GM23338 (cell line): ENCODE data around the gene AGAP3. TPM values are rescaled to one million over a fixed set of nuclear protein-coding genes. Genes with fewer than 3 reads are reported as not detected.
A peak's percentile ranks its signal among the peaks of the same experiment; 100 is the strongest.

Source experiments
- ATAC-seq: fragments of 200-7000 bp; cut with Tn5 transposase; 3 replicates; pipeline ENCODE4 v1.9.1; 2020
- DNase-seq: peaks from one replicate; pipeline ENCODE4 v3.0.0-alpha.2; 2015; ENCODE audit warnings: low spot score
- H2AFZ ChIP-seq: fragments of 200-600 bp; sonication (generic); 2 replicates; pipeline ENCODE4 v1.8.0; 2016; ENCODE audit warnings: antibody characterized with exemption, mild to moderate bottlenecking, moderate library complexity
- H3F3A ChIP-seq: fragments of 200-600 bp; sonication (generic); replicated peaks from 2 replicates; pipeline ENCODE4 v1.8.0; 2017; ENCODE audit warnings: antibody characterized with exemption, mixed run types, low read depth
- H3K27ac ChIP-seq: fragments of 200-600 bp; sonication (generic); 2 replicates; pipeline ENCODE4 v1.6.1; 2016; ENCODE audit warnings: low read depth
- H3K27me3 ChIP-seq: fragments of 200-600 bp; sonication (generic); 2 replicates; pipeline ENCODE4 v1.8.0; 2016; ENCODE audit warnings: mild to moderate bottlenecking, mixed run types, moderate library complexity; ENCODE audit not compliant: insufficient read depth
- H3K36me3 ChIP-seq: fragments of 200-600 bp; sonication (generic); 2 replicates; pipeline ENCODE4 v1.8.0; 2016; ENCODE audit warnings: mild to moderate bottlenecking; ENCODE audit not compliant: insufficient read depth
- H3K4me1 ChIP-seq: fragments of 200-600 bp; sonication (generic); 2 replicates; pipeline ENCODE4 v1.8.0; 2016; ENCODE audit warnings: mild to moderate bottlenecking, moderate library complexity; ENCODE audit not compliant: insufficient read depth
- H3K4me2 ChIP-seq: fragments of 200-600 bp; sonication (generic); 2 replicates; pipeline ENCODE4 v1.7.1; 2017; ENCODE audit warnings: mixed run types
- H3K4me3 ChIP-seq: fragments of 200-600 bp; sonication (generic); 2 replicates; pipeline ENCODE4 v1.6.1; 2016; ENCODE audit warnings: mixed run types
- H3K79me2 ChIP-seq: fragments of 200-600 bp; sonication (generic); replicated peaks from 2 replicates; pipeline ENCODE4 v1.8.0; 2017; ENCODE audit warnings: mild to moderate bottlenecking; ENCODE audit not compliant: insufficient read depth
- H3K9me2 ChIP-seq: fragments of 200-600 bp; sonication (generic); 2 replicates; pipeline ENCODE4 v1.8.0; 2017; ENCODE audit not compliant: insufficient read depth
- H4K20me1 ChIP-seq: fragments of 200-600 bp; sonication (generic); replicated peaks from 2 replicates; pipeline ENCODE4 v1.8.0; 2017; ENCODE audit warnings: mild to moderate bottlenecking; ENCODE audit not compliant: insufficient read depth
- H3K27ac Mint-ChIP-seq: 2 replicates; pipeline ENCODE4 v1.8.0; 2020; ENCODE audit warnings: inconsistent platforms, mild to moderate bottlenecking, moderate library complexity, mixed read lengths
- H3K27me3 Mint-ChIP-seq: 3 replicates; pipeline ENCODE4 v1.8.0; 2022; ENCODE audit warnings: low read depth, mild to moderate bottlenecking, moderate library complexity, mixed read lengths, inconsistent platforms; ENCODE audit not compliant: insufficient read depth, poor library complexity
- H3K36me3 Mint-ChIP-seq: 3 replicates; pipeline ENCODE4 v1.8.0; 2021; ENCODE audit warnings: low read depth, mild to moderate bottlenecking, inconsistent platforms, moderate library complexity, mixed read lengths
- H3K4me1 Mint-ChIP-seq: 3 replicates; pipeline ENCODE4 v1.8.0; 2020; ENCODE audit warnings: mild to moderate bottlenecking, inconsistent platforms, mixed read lengths
- H3K4me3 Mint-ChIP-seq: 3 replicates; pipeline ENCODE4 v1.8.0; 2021; ENCODE audit warnings: moderate library complexity, mild to moderate bottlenecking, inconsistent platforms, mixed read lengths
- H3K9me3 Mint-ChIP-seq: 3 replicates; pipeline ENCODE4 v1.8.0; 2020; ENCODE audit warnings: moderate library complexity, mild to moderate bottlenecking, inconsistent platforms, mixed read lengths
- CREB1 ChIP-seq: fragments of 250-450 bp; sonication (Bioruptor Pico); IDR thresholded peaks from 2 replicates; pipeline ENCODE4 v1.5.0; 2020; ENCODE audit warnings: low read depth, mild to moderate bottlenecking, moderate library complexity
- CTCF ChIP-seq, 2 experiments: fragments of 200-600 bp in 1 of 2; sonication (generic) in 1 of 2; conservative IDR thresholded peaks; 2 replicates each; pipeline versions ENCODE4 v1.5.1 to v1.6.1; 2016 to 2017; ENCODE audit warnings: antibody characterized with exemption in 2 of 2, low read depth in 2 of 2, mild to moderate bottlenecking in 2 of 2, moderate library complexity in 1 of 2
- ETS1 ChIP-seq: IDR thresholded peaks from 2 replicates; pipeline ENCODE4 v1.6.1; 2016; ENCODE audit warnings: antibody characterized with exemption
- EZH2 ChIP-seq: fragments of 200-600 bp; sonication (generic); IDR thresholded peaks from one replicate; pipeline ENCODE4 v1.8.0; 2017; ENCODE audit warnings: antibody characterized with exemption, mild to moderate bottlenecking, low read depth; ENCODE audit not compliant: unreplicated experiment
- EZH2phosphoT487 ChIP-seq: fragments of 200-600 bp; sonication (generic); IDR thresholded peaks from one replicate; pipeline ENCODE4 v1.8.1; 2018; ENCODE audit warnings: antibody characterized with exemption; ENCODE audit not compliant: unreplicated experiment
- JUNB ChIP-seq: IDR thresholded peaks from one replicate; pipeline ENCODE4 v1.6.1; 2016; ENCODE audit warnings: antibody characterized with exemption; ENCODE audit not compliant: unreplicated experiment
- NANOG ChIP-seq: IDR thresholded peaks from 2 replicates; pipeline ENCODE4 v1.6.1; 2016; ENCODE audit warnings: antibody characterized with exemption, borderline replicate concordance
- POLR2AphosphoS5 ChIP-seq: IDR thresholded peaks from 2 replicates; pipeline ENCODE4 v1.6.1; 2016; ENCODE audit warnings: antibody characterized with exemption, low read depth
- REST ChIP-seq: IDR thresholded peaks from one replicate; pipeline ENCODE4 v1.6.1; 2018; ENCODE audit warnings: antibody characterized with exemption; ENCODE audit not compliant: unreplicated experiment
- STAT1 ChIP-seq: IDR thresholded peaks from one replicate; pipeline ENCODE4 v1.6.1; 2016; ENCODE audit warnings: antibody characterized with exemption; ENCODE audit not compliant: unreplicated experiment
- ZNF114 ChIP-seq: fragments of 250-450 bp; sonication (Bioruptor Pico); IDR thresholded peaks from 2 replicates; pipeline ENCODE4 v1.5.0; 2020; ENCODE audit warnings: mild to moderate bottlenecking, moderate library complexity
- ZNF331 ChIP-seq: fragments of 250-450 bp; sonication (Bioruptor Pico); IDR thresholded peaks from 2 replicates; pipeline ENCODE4 v1.5.0; 2020; ENCODE audit warnings: low read depth, mild to moderate bottlenecking, moderate library complexity
- ZNF462 ChIP-seq: fragments of 250-450 bp; sonication (Bioruptor Pico); IDR thresholded peaks from 2 replicates; pipeline ENCODE4 v1.5.0; 2020; ENCODE audit warnings: mild to moderate bottlenecking, moderate library complexity
- polyA plus RNA-seq: library from polyadenylated mRNA; unstranded; fragments of >200 nt; fragmentation: Nextera tagmentation; extraction: Ambion mirVana; gene quantifications from 2 replicates; pipeline ENCODE4 v1.2.1, GENCODE V29; 2016
- total RNA-seq: library from RNA; depleted of rRNA; stranded (reverse); fragments of >200 nt; shearing (Covaris generic); gene quantifications from 2 replicates; pipeline ENCODE4 v1.2.3, GENCODE V29; 2014

AGAP3 gene
- total and polyA plus RNA-seq, 2 experiments from 2014 or later, result 24.0 to 39.2 TPM

GRCh38 chr7:151039850-151040548 lies 46.3 kb upstream of the AGAP3 start:
- no peak overlapping the region for H3K4me3 Mint-ChIP-seq

More at GRCh38 chr7:151039850-151040548, 46.3 kb upstream of the AGAP3 start:
- Histone ChIP-seq H3K4me3 (no peak overlapping the region), H3K4me1 (no peaks in the 10 kb centered on the region), H3K27me3 (no peaks in the 10 kb centered on the region), H4K20me1 (no peaks in the 10 kb centered on the region), H3K36me3 (no peaks in the 10 kb centered on the region), H2AFZ (no peak overlapping the region), H3K27ac (no peak overlapping the region), H3K4me2 (no peak overlapping the region), H3F3A (no peaks in the 10 kb centered on the region), H3K79me2 (no peaks in the 10 kb centered on the region), H3K9me2 (no peaks in the 10 kb centered on the region)
- H3K9me3 Mint-ChIP-seq, result no peaks in the 10 kb centered on the region
- no peak for TF ChIP-seq CREB1 (CRISPR knock-in tag)
- no peak for TF ChIP-seq ETS1
- no peak for TF ChIP-seq ZNF462 (CRISPR knock-in tag)
- TF ChIP-seq POLR2AphosphoS5, result no peak
- TF ChIP-seq NANOG, result no peak
- TF ChIP-seq REST, result no peak
- TF ChIP-seq STAT1, result no peak
- no peak for TF ChIP-seq CTCF (conservative IDR thresholded peaks at IDR 0.05; ENCODE audit: low read depth in 2 of 2)
- TF ChIP-seq ZNF114, result no peak
- TF ChIP-seq EZH2, result no peak
- no peak for TF ChIP-seq JUNB
- no peak for TF ChIP-seq EZH2phosphoT487
- TF ChIP-seq ZNF331, result no peak
- ATAC-seq (peak; percentile 44), DNase-seq (no peak)
- peaks cover 15% of the 10 kb centered on the region for H3K27me3 Mint-ChIP-seq
- no peak overlapping the region for H3K27ac Mint-ChIP-seq
- H3K36me3 Mint-ChIP-seq, result peaks cover 6% of the 10 kb centered on the region; the same call in 1 of the 3 replicates
- H3K4me1 Mint-ChIP-seq, result peaks cover 2% of the 10 kb centered on the region; the same call in 1 of the 3 replicates
